Activated CD4-positive, alpha-beta memory T cell treated with anti-CD3 and anti-CD28 coated beads, Interleukin-2, amount 10 ng/mL, durations not matched to agents 7 days and 5 days (primary cell): ENCODE measurements around the gene CDADC1. TPM values are rescaled to one million over a fixed set of nuclear protein-coding genes. Genes with fewer than 3 reads are reported as not detected.

Experiments used
- CTCF ChIA-PET: fragments of 350-600 bp; sonication (Branson Sonifier 250); formaldehyde crosslinking; loops from one replicate; lab custom pipeline; 2021; ENCODE audit warnings: antibody characterized with exemption, inconsistent platforms; lab: Charles Lee
- POLR2A ChIA-PET: fragments of 350-600 bp; sonication (Branson Sonifier 250); formaldehyde crosslinking; loops from one replicate; lab custom pipeline; 2021; ENCODE audit warnings: antibody characterized with exemption; lab: Charles Lee
- DNase-seq: peaks from one replicate; pipeline ENCODE4 v3.0.0-alpha.2; 2020
- H3K27ac Mint-ChIP-seq: one replicate; pipeline ENCODE4 v1.8.0; 2021; ENCODE audit warnings: mild to moderate bottlenecking, mixed read lengths
- H3K27me3 Mint-ChIP-seq: one replicate; pipeline ENCODE4 v1.8.0; 2021; ENCODE audit warnings: mixed read lengths
- H3K36me3 Mint-ChIP-seq: one replicate; pipeline ENCODE4 v1.8.0; 2021; ENCODE audit warnings: low read depth, mixed read lengths
- H3K4me1 Mint-ChIP-seq: one replicate; pipeline ENCODE4 v1.8.0; 2021; ENCODE audit warnings: mixed read lengths
- H3K4me3 Mint-ChIP-seq: one replicate; pipeline ENCODE4 v1.8.0; 2021; ENCODE audit warnings: mild to moderate bottlenecking, mixed read lengths
- H3K9me3 Mint-ChIP-seq: one replicate; pipeline ENCODE4 v1.8.0; 2021; ENCODE audit warnings: mixed read lengths
- total RNA-seq, 2 experiments: library from RNA; stranded (reverse); gene quantifications; one replicate each; pipeline ENCODE4 v1.2.3, GENCODE V29; 2021

Gene CDADC1
- total RNA-seq, 2 experiments from 2014 or later = 12.8 to 16.7 TPM

DNA sequence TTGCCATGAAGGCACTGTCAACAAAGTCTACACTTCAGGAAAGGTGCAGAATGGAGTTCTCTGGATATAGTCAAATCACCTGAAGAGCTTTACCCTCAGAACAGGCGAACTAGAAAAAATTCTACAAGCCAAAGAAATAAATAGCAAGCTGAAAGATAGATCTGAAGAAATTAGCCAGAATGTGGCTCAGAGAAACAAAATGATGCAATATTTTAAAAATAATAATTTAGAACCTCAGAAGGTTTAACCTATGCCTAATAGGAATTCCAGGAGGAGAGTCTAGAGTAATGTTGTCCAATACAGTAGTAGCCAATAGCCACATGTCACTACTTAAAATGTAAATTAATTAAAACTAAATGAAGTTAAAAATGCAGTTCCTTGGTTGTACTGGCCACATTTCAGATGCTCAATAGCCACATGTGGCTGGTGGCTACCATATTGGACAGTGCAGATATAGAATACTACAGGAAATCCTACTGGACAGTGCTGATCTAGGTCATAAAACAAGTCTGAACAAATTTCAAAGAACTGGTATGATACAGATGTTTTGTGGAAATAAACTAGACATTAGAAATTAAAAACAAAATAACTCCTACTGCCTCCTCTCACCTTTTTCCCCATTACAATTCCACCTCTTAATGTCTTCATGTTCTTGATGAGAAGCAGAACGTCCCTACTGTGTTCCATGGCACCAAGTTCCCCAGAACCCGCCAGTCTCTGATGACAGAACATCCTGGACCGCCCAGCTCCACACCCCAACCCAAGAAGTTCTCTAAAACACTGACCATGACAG is 679 bp upstream of the CDADC1 start:
- Mint-ChIP-seq H3K4me1 (peaks cover 40% of the 10 kb centered on the region), H3K27me3 (peaks cover 18% of the 10 kb centered on the region), H3K27ac (peak overlapping the region; percentile 90), H3K4me3 (peak overlapping the region; percentile 97), H3K36me3 (peaks cover 20% of the 10 kb centered on the region), H3K9me3 (no peaks in the 10 kb centered on the region)
- CTCF ChIA-PET = interaction anchor here (1.3 to 7.0 kb wide), 4 partner anchors 9 to 33 kb away, joined by 3 to 42 read pairs (median 8); no protein-coding TSS in a partner anchor
- POLR2A ChIA-PET = interaction anchor here (1.1 to 2.9 kb wide), 15 partner anchors 11 to 944 kb away, joined by 3 to 36 read pairs (median 3); partner anchors contain the start of genes CAB39L, EBPL, FNDC3A and PHF11
- no peak for DNase-seq

DNA sequence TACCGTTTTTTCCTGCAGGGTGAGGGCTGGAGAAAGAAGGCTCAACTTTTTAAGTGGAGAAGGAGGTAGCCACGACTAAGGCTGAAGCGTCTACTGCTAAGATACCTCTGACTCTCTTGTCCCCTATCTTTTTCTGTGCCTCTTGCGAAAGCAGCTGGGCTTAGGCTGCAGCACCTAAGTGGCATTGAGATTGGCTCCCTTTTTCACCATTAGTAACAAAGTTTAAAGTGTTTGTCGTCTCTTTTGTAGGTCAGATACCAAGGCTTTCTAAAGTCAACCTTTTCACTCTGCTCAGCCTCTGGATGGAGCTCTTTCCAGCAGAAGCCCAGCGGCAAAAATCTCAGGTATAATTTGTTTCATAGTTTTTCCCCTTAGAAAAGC is 887 bp downstream of the CDADC1 start:
- Mint-ChIP-seq H3K36me3 (peaks cover 26% of the 10 kb centered on the region), H3K27me3 (peaks cover 16% of the 10 kb centered on the region), H3K4me3 (peak overlapping the region; percentile 97), H3K9me3 (no peaks in the 10 kb centered on the region), H3K27ac (peak overlapping the region; percentile 90), H3K4me1 (peaks cover 49% of the 10 kb centered on the region)
- ChIA-PET CTCF (interaction anchor here (0.8 to 7.0 kb wide), 7 partner anchors 8 to 31 kb away, joined by 3 to 42 read pairs (median 4); no protein-coding TSS in a partner anchor), POLR2A (interaction anchor here (0.7 to 2.9 kb wide), 14 partner anchors 10 to 876 kb away, joined by 3 to 36 read pairs (median 3); partner anchors contain the start of genes CAB39L, EBPL, FNDC3A and KPNA3)
- DNase-seq = no peak

DNA sequence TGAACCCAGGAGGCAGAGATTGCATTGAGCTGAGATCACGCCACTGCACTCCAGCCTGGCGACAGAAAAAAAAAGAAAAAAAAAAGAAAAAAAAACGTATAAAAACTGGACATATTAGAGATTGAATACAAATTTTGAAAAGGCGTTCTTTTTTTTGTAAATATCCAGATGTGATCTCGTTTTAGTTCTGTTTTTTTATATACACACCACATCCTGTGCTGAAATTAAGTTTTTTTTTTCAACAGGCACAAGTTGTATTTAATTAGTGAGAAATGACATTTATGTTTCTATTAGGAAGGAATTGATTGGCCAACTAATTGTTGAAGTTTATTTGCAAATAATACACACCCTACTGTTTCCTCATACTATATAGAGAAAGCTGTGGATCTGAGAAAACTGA is 3.6 kb downstream of the CDADC1 start:
- CTCF ChIA-PET = interaction anchor here (7.0 kb wide), 1 partner anchor 29 kb away, joined by 42 read pairs; no protein-coding TSS in a partner anchor

DNA sequence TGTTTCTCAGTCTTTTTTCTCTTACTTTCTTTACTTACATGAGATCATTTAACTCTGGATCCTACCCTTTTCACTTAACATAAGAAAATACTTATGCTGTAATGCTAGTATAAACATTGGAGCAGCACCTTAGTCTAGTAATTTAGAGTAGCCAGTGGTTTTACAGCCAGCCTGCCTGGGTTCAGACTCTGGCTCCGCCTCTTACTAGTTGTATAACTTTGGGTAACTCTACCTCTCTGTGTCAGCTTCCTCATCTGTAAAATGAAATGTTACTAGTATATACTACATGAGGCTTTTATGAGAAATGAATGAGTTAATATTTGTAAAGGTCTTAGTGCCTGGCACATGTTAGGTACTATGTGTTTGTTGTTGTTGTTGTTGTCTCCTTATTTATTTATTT is 5.6 kb downstream of the CDADC1 start:
- CTCF ChIA-PET = interaction anchor here (7.0 kb wide), 1 partner anchor 27 kb away, joined by 42 read pairs; no protein-coding TSS in a partner anchor
- Mint-ChIP-seq H3K36me3 (peaks cover 62% of the 10 kb centered on the region), H3K9me3 (no peaks in the 10 kb centered on the region), H3K4me3 (no peak overlapping the region), H3K27me3 (no peaks in the 10 kb centered on the region), H3K4me1 (peaks cover 66% of the 10 kb centered on the region), H3K27ac (no peak overlapping the region)
- POLR2A ChIA-PET = no interaction called here
- DNase-seq = no peak

More for the DNA sequence above, 3.6 kb downstream of the CDADC1 start:
- Mint-ChIP-seq H3K9me3 (no peaks in the 10 kb centered on the region), H3K4me3 (no peak overlapping the region), H3K4me1 (peaks cover 67% of the 10 kb centered on the region), H3K27me3 (no peaks in the 10 kb centered on the region), H3K27ac (no peak overlapping the region), H3K36me3 (peaks cover 49% of the 10 kb centered on the region)
- DNase-seq = no peak
- POLR2A ChIA-PET = interaction anchor here (1.3 kb wide), 1 partner anchor 11 kb away, joined by 4 read pairs; no protein-coding TSS in a partner anchor

DNA sequence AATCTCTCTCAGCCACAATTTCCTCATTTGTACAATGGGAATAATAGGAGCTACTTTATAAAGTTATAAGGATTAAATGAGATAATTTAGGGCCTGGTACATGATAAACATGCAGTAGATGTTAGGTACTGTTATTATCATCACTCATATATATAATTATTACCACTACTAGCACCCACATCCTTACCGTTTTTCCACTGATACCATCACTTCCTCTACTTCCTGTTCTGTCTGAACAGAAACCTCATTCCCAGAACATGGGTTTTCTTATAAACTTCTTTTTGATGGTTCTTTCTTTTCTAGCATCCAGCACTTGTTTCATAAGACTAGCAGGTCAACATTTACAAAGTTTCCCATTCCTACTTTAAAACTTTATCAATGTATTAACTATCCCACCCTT is 6.3 kb downstream of the CDADC1 start:
- ChIA-PET POLR2A (interaction anchor here (0.9 kb wide), 1 partner anchor 191 kb away, joined by 3 read pairs; no protein-coding TSS in a partner anchor), CTCF (interaction anchor here (1.1 kb wide), 1 partner anchor 14 kb away, joined by 4 read pairs; no protein-coding TSS in a partner anchor)
- DNase-seq = no peak
- H3K36me3 Mint-ChIP-seq = peaks cover 62% of the 10 kb centered on the region
- H3K4me3 Mint-ChIP-seq = no peak overlapping the region
- no peaks in the 10 kb centered on the region for H3K27me3 Mint-ChIP-seq
- H3K27ac Mint-ChIP-seq = no peak overlapping the region
- H3K9me3 Mint-ChIP-seq = no peaks in the 10 kb centered on the region
- peaks cover 65% of the 10 kb centered on the region for H3K4me1 Mint-ChIP-seq

DNA sequence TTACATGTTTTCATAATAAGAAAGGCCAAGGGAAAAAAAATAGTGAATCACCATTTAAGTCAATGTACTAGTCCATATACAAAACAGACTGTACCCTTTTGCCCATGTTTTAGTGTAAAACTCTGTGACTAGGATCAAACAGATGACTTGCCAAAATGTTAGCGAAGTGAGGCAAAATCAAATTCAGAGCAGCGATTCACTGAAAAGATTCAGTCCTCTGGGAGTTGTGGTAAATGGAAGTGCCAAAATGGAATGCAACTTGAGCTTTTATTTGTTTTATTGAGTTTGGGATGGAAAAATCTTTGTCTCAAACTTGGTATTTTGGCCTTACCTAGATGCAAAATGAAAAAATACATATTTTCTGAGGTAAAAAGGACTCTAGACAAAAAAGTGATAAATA is 9.1 kb downstream of the CDADC1 start:
- ChIA-PET POLR2A (interaction anchor here (1.3 to 3.4 kb wide), 4 partner anchors 9 to 281 kb away, joined by 4 to 36 read pairs (median 6); partner anchors contain the start of genes CDADC1 and FNDC3A), CTCF (interaction anchor here (0.9 to 3.3 kb wide), 3 partner anchors 9 to 23 kb away, joined by 3 to 17 read pairs (median 13); partner anchors contain the start of gene CDADC1)
- Mint-ChIP-seq H3K9me3 (no peaks in the 10 kb centered on the region), H3K36me3 (peaks cover 70% of the 10 kb centered on the region), H3K4me1 (peaks cover 44% of the 10 kb centered on the region), H3K4me3 (no peak overlapping the region), H3K27me3 (no peaks in the 10 kb centered on the region), H3K27ac (no peak overlapping the region)
- no peak for DNase-seq

DNA sequence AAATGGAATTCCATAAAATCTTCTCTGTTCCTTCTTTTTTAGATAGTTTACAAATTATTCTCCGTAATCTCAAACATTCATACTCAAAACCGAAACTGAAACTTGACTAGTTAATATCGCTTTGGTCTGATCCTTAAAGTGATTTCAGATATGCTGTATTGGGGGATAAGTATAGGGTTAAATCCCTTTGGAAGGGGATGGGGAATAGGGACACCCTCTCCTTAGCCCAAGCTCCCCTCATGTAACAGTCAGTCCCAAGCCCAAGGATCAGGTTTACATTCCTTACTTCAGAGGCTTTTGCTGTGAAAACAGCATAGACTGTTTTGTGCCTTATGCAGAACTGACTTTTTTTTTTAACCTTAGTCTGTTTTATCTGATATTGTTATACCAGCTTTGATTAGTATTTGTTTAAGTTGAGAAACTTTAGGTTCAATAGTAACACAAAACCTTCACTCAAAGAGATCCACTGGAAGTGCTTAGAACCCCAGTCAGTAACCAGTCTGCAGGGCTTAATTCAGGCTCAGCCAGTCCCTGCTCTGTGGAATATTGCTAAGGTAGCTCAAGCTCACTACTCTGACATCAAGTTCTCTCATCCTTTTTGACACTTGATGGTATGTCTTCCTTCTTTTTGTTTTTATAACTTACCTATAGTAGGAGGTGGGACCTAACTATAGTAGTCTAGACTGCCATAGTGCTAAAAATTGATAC is 10.5 kb downstream of the CDADC1 start:
- peaks cover 35% of the 10 kb centered on the region for H3K4me1 Mint-ChIP-seq
- peak overlapping the region; percentile 77 for H3K4me3 Mint-ChIP-seq
- CTCF ChIA-PET = interaction anchor here (0.6 to 3.3 kb wide), 4 partner anchors 10 to 334 kb away, joined by 3 to 17 read pairs (median 8); partner anchors contain the start of gene CDADC1
- DNase-seq = no peak
- no peaks in the 10 kb centered on the region for H3K27me3 Mint-ChIP-seq
- POLR2A ChIA-PET = interaction anchor here (1.7 to 3.4 kb wide), 3 partner anchors 10 to 282 kb away, joined by 5 to 36 read pairs (median 6); partner anchors contain the start of genes CDADC1 and FNDC3A
- H3K27ac Mint-ChIP-seq = peak overlapping the region; percentile 68
- no peaks in the 10 kb centered on the region for H3K9me3 Mint-ChIP-seq
- peaks cover 69% of the 10 kb centered on the region for H3K36me3 Mint-ChIP-seq

DNA sequence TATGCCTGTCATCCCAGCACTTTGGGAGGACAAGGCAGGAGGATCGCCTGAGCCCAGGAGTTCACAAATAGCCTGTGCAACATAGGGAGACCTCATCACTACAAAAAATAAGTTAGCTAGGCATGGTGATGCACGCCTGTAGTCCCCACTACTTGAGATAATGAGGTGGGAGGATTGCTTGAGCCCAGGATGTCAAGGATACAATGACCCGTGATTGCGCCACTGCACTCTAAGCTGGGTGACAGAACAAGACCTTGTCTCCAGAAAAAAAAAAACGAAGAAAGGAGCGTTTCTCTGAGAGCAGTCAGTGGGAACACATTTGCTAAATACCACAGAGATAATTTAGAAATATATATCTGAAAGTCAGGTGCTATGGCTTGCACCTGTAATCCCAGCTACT is 11.9 kb downstream of the CDADC1 start:
- CTCF ChIA-PET = interaction anchor here (1.3 kb wide), 1 partner anchor 11 kb away, joined by 4 read pairs; no protein-coding TSS in a partner anchor
- Mint-ChIP-seq H3K27me3 (no peaks in the 10 kb centered on the region), H3K4me1 (peaks cover 24% of the 10 kb centered on the region), H3K27ac (no peak overlapping the region), H3K4me3 (no peak overlapping the region), H3K9me3 (no peaks in the 10 kb centered on the region), H3K36me3 (peaks cover 60% of the 10 kb centered on the region)
- POLR2A ChIA-PET = interaction anchor here (3.4 kb wide), 1 partner anchor 12 kb away, joined by 36 read pairs; the partner anchor contains the start of gene CDADC1
- DNase-seq = no peak

DNA sequence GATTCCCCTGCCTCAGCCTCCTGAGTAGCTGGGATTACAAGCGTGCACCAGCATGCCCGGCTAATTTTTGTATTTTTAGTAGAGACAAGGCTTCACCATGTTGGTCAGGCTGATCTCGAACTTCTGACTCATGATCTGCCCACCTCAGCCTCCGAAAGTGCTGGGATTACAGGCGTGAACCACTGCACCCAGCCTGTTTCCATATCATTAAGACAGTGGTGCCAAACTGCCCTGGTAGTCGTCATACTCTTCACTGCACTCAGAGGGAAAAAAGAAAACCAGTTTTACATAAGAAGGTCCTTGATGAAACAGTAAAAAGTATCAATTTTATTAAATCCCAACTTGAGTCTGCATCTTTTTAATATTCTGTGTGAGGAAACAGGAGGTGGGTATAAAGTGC is 14.9 kb downstream of the CDADC1 start:
- no peaks in the 10 kb centered on the region for H3K27me3 Mint-ChIP-seq

DNA sequence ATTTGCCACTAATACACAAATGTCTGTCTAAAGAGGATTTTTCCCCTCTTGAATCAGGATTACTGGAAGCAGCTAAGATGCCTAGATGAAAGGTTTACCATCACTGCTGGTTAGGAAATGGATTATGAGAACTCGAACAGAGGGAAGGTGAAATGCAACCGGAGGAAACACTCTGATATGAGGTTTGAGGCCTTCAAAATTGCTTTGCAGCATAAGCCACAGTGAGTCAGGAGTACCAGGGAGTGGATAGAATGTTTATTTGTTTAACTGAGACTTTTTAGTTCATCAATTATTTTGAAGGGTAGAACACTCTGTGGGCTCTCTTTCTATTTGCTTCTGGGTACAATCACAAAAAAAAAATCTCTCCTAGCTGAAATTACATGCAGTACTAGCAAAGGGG is 18.1 kb downstream of the CDADC1 start:
- no peak overlapping the region for H3K27ac Mint-ChIP-seq
- POLR2A ChIA-PET = interaction anchor here (1.9 kb wide), 1 partner anchor 18 kb away, joined by 7 read pairs; the partner anchor contains the start of gene CDADC1
- DNase-seq = no peak
- H3K27me3 Mint-ChIP-seq = no peaks in the 10 kb centered on the region
- H3K4me3 Mint-ChIP-seq = no peak overlapping the region
- H3K9me3 Mint-ChIP-seq = no peaks in the 10 kb centered on the region
- peaks cover 38% of the 10 kb centered on the region for H3K36me3 Mint-ChIP-seq
- CTCF ChIA-PET = interaction anchor here (0.7 to 0.9 kb wide), 2 partner anchors 15 to 18 kb away, joined by 3 to 4 read pairs; partner anchors contain the start of gene CDADC1
- H3K4me1 Mint-ChIP-seq = no peaks in the 10 kb centered on the region

More for the DNA sequence above, 14.9 kb downstream of the CDADC1 start:
- CTCF ChIA-PET = no interaction called here
- POLR2A ChIA-PET = no interaction called here
- no peak overlapping the region for H3K27ac Mint-ChIP-seq
- no peak overlapping the region for H3K4me3 Mint-ChIP-seq
- H3K36me3 Mint-ChIP-seq = peaks cover 44% of the 10 kb centered on the region
- peaks cover 8% of the 10 kb centered on the region for H3K4me1 Mint-ChIP-seq
- DNase-seq = no peak
- no peaks in the 10 kb centered on the region for H3K9me3 Mint-ChIP-seq

DNA sequence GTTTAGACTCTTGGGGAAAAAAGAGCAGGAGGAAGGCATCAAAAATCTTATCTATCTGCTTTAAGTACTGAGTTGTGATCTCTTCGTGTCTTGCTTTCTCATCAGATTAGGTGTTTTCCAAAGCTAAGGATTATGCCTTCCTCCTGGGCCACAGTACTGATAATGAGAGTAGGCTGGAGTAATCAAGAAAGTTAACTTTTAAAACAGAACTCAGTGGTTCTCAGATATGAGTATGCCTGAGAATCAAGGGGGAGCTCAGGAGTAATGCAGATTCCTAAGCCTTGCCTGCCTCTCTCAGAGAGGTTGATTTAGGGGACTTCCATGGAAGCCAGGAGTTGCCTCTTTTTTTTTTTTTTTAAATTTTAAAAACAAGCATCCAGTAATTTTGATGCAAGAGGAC is 23.5 kb downstream of the CDADC1 start:
- Mint-ChIP-seq H3K9me3 (no peaks in the 10 kb centered on the region), H3K27me3 (no peaks in the 10 kb centered on the region), H3K4me1 (peaks cover 2% of the 10 kb centered on the region), H3K36me3 (peaks cover 24% of the 10 kb centered on the region), H3K4me3 (no peak overlapping the region), H3K27ac (no peak overlapping the region)
- POLR2A ChIA-PET = interaction anchor here (1.7 kb wide), 1 partner anchor 23 kb away, joined by 4 read pairs; no protein-coding TSS in a partner anchor
- DNase-seq = no peak
- CTCF ChIA-PET = interaction anchor here (1.2 to 3.0 kb wide), 2 partner anchors 9 to 11 kb away, joined by 3 to 14 read pairs; no protein-coding TSS in a partner anchor

DNA sequence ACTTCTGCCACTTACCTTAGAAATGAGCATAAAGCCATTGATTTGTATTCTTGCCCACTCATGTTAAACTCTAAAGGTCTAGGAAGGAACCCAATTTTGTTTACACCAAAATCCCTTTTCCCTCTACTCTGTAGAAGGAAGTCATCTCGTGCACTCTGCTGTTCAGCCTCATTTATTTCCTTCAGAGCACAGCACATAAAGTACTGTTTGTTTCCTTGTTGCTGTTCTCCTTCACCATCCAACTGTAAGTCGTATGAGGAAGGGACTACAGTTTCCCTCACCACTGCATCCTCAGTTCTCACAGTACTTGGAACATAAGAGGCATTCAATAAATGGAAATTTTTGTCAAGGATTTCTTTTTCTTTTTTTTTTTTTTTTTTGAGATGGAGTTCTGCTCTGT is 24.6 kb downstream of the CDADC1 start:
- Mint-ChIP-seq H3K4me3 (no peak overlapping the region), H3K9me3 (no peaks in the 10 kb centered on the region), H3K27ac (no peak overlapping the region), H3K36me3 (peaks cover 16% of the 10 kb centered on the region), H3K27me3 (no peaks in the 10 kb centered on the region), H3K4me1 (peaks cover 2% of the 10 kb centered on the region)
- ChIA-PET CTCF (no interaction called here), POLR2A (no interaction called here)
- DNase-seq = no peak
